Renal cortex interstitium (tissue), 11 donors: ENCODE measurements around the gene DNAL4. TPM values are rescaled to one million over a fixed set of nuclear protein-coding genes. Genes with fewer than 3 reads are reported as not detected.
A peak's percentile ranks its signal among the peaks of the same experiment; 100 is the strongest.
"Not testable (repeated sequence)": the region's sequence is repeated elsewhere in the genome, so short reads cannot be mapped to it uniquely, and the experiment has no call there.

Experiments used
- DNase-seq, 11 donors: peaks; one replicate each; pipeline ENCODE4 v3.0.0-alpha.2; 2013; ENCODE audit warnings: low read depth in 9 of 11, low spot score in 4 of 11; ENCODE audit errors: extremely low read depth in 1 of 11
- polyA plus RNA-seq, 3 donors: library from polyadenylated mRNA; unstranded; fragments of 120-200 nt; gene quantifications; one replicate each; pipeline ENCODE4 v1.2.1, GENCODE V29; 2013; ENCODE audit not compliant: insufficient read length in 3 of 3

DNAL4 gene
- polyA plus RNA-seq, 3 donors, result 32.7 to 39.7 (median 38.3) TPM

- no peak for DNase-seq
Measured at GRCh38 chr22:38831166-38831945, 37.4 kb upstream of the DNAL4 start.

- no peak for DNase-seq
Measured at GRCh38 chr22:38830845-38831108, 36.8 kb upstream of the DNAL4 start.

- DNase-seq, result no peak
Measured at GRCh38 chr22:38830026-38830844, 36.3 kb upstream of the DNAL4 start.

GRCh38 chr22:38829485-38829884 is 35.5 kb upstream of the DNAL4 start:
- no peak for DNase-seq

- no peak for DNase-seq
Measured at GRCh38 chr22:38828616-38829205, 34.8 kb upstream of the DNAL4 start.

- no peak for DNase-seq
Measured at GRCh38 chr22:38828191-38828590, 34.2 kb upstream of the DNAL4 start.

GRCh38 chr22:38827510-38827909 is 33.6 kb upstream of the DNAL4 start:
- DNase-seq, result no peak

- DNase-seq, result no peak
Measured at GRCh38 chr22:38826801-38827200, 32.9 kb upstream of the DNAL4 start.

GRCh38 chr22:38826386-38826785 is 32.4 kb upstream of the DNAL4 start:
- DNase-seq, result no peak

- peak; percentile 63 to 93 (median 83) for DNase-seq
Measured at GRCh38 chr22:38824585-38824984, 30.6 kb upstream of the DNAL4 start.

GRCh38 chr22:38823637-38824036 is 29.7 kb upstream of the DNAL4 start:
- DNase-seq, result no peak

GRCh38 chr22:38823076-38823475 is 29.1 kb upstream of the DNAL4 start:
- DNase-seq, result no peak

GRCh38 chr22:38820020-38820419 is 26.1 kb upstream of the DNAL4 start:
- no peak for DNase-seq

- no peak for DNase-seq
Measured at GRCh38 chr22:38819387-38819940, 25.5 kb upstream of the DNAL4 start.

GRCh38 chr22:38817196-38817595 is 23.3 kb upstream of the DNAL4 start:
- no peak for DNase-seq

GRCh38 chr22:38815842-38816241 is 21.9 kb upstream of the DNAL4 start:
- no peak for DNase-seq

- DNase-seq, result no peak
Measured at GRCh38 chr22:38811241-38811640, 17.3 kb upstream of the DNAL4 start.

GRCh38 chr22:38805041-38805593 is 11.2 kb upstream of the DNAL4 start:
- not testable (repeated sequence) for DNase-seq

GRCh38 chr22:38802671-38803121 is 8.8 kb upstream of the DNAL4 start:
- peak in 1 of 11 donors; percentile 14 for DNase-seq
